Liver (tissue), 3 donors: ENCODE data around the gene CHTOP.

Source experiments
- GABPA ChIP-seq, 2 donors: IDR thresholded peaks in 1 of 2; conservative IDR thresholded peaks in 1 of 2; 2 replicates each; pipeline ENCODE4 v1.6.1; 2016; ENCODE audit warnings: antibody characterized with exemption in 2 of 2, mild to moderate bottlenecking in 1 of 2, moderate library complexity in 1 of 2
- JUND ChIP-seq, 2 donors: IDR thresholded peaks; 2 replicates each; pipeline ENCODE4 v1.6.1; 2016; ENCODE audit warnings: antibody characterized with exemption in 2 of 2
- RAD21 ChIP-seq, 2 donors: IDR thresholded peaks; 2 replicates each; pipeline ENCODE4 v1.6.1; 2016; ENCODE audit warnings: antibody characterized with exemption in 2 of 2, mild to moderate bottlenecking in 2 of 2
- RXRA ChIP-seq, 2 donors: IDR thresholded peaks; 2 replicates each; pipeline ENCODE4 v1.6.1; 2017 to 2018; ENCODE audit warnings: antibody characterized with exemption in 2 of 2, mild to moderate bottlenecking in 1 of 2
- SP1 ChIP-seq: IDR thresholded peaks from 2 replicates; pipeline ENCODE4 v1.6.1; 2018; ENCODE audit warnings: antibody characterized with exemption, mild to moderate bottlenecking
- TAF1 ChIP-seq: conservative IDR thresholded peaks from 2 replicates; pipeline ENCODE4 v1.6.1; 2016; ENCODE audit warnings: antibody characterized with exemption, mild to moderate bottlenecking
- YY1 ChIP-seq: IDR thresholded peaks from 2 replicates; pipeline ENCODE4 v1.6.1; 2016; ENCODE audit warnings: antibody characterized with exemption, mild to moderate bottlenecking
- TF ChIP-seq, protein P1 (sequence below): fragments of 150-350 bp; IDR thresholded peaks from 2 replicates; pipeline ENCODE4 v1.5.1; 2017; ENCODE audit warnings: improper control_type of control experiment, low read depth, low read length; ENCODE audit not compliant: missing input control
- TF ChIP-seq, protein P2 (sequence below): IDR thresholded peaks from 2 replicates; pipeline ENCODE4 v1.6.1; 2016; ENCODE audit warnings: antibody characterized with exemption
- TF ChIP-seq, protein P3 (sequence below): IDR thresholded peaks from 2 replicates; pipeline ENCODE4 v1.6.1; 2016; ENCODE audit warnings: antibody characterized with exemption
- TF ChIP-seq, protein P4 (sequence below): IDR thresholded peaks from 2 replicates; pipeline ENCODE4 v1.6.1; 2016; ENCODE audit warnings: antibody characterized with exemption, mild to moderate bottlenecking
- donor health status: healthy.
- donor health status: healthy.

DNA sequence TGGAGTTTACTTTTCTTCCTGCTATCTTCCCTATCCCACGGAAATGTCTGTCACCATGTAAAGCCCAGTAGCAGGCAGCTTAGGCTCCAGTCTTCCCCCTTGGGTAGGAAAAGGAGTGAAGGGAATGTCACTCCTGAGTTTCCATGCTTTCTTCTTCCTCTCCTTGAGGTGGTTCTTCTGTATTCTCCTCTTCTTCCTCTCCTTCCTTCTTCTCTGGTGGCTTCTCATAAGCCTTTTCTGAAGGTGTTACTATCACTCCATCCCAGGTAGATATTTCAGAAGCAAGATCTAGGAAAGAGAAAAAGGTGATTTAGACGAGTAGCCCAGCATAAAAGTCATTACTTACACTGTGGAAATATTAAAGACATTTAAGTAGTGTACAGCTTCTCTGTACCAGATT, 28.4 kb downstream of the CHTOP start:
- TF ChIP-seq, protein P1, sequence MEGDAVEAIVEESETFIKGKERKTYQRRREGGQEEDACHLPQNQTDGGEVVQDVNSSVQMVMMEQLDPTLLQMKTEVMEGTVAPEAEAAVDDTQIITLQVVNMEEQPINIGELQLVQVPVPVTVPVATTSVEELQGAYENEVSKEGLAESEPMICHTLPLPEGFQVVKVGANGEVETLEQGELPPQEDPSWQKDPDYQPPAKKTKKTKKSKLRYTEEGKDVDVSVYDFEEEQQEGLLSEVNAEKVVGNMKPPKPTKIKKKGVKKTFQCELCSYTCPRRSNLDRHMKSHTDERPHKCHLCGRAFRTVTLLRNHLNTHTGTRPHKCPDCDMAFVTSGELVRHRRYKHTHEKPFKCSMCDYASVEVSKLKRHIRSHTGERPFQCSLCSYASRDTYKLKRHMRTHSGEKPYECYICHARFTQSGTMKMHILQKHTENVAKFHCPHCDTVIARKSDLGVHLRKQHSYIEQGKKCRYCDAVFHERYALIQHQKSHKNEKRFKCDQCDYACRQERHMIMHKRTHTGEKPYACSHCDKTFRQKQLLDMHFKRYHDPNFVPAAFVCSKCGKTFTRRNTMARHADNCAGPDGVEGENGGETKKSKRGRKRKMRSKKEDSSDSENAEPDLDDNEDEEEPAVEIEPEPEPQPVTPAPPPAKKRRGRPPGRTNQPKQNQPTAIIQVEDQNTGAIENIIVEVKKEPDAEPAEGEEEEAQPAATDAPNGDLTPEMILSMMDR, result no peak
- TF ChIP-seq, protein P2, sequence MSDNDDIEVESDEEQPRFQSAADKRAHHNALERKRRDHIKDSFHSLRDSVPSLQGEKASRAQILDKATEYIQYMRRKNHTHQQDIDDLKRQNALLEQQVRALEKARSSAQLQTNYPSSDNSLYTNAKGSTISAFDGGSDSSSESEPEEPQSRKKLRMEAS, result no peak
- TF ChIP-seq JUND (IDR thresholded peaks at IDR 0.05), result no peak
- no peak for TF ChIP-seq TAF1
- no peak for TF ChIP-seq RAD21 (IDR thresholded peaks at IDR 0.05)
- no peak for TF ChIP-seq GABPA (IDR thresholded peaks at IDR 0.05 in 1 of 2, conservative IDR thresholded peaks at IDR 0.05 in 1 of 2)
- no peak for TF ChIP-seq RXRA (IDR thresholded peaks at IDR 0.05)
- TF ChIP-seq, protein P3, sequence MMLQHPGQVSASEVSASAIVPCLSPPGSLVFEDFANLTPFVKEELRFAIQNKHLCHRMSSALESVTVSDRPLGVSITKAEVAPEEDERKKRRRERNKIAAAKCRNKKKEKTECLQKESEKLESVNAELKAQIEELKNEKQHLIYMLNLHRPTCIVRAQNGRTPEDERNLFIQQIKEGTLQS, result no peak
- TF ChIP-seq, protein P4, sequence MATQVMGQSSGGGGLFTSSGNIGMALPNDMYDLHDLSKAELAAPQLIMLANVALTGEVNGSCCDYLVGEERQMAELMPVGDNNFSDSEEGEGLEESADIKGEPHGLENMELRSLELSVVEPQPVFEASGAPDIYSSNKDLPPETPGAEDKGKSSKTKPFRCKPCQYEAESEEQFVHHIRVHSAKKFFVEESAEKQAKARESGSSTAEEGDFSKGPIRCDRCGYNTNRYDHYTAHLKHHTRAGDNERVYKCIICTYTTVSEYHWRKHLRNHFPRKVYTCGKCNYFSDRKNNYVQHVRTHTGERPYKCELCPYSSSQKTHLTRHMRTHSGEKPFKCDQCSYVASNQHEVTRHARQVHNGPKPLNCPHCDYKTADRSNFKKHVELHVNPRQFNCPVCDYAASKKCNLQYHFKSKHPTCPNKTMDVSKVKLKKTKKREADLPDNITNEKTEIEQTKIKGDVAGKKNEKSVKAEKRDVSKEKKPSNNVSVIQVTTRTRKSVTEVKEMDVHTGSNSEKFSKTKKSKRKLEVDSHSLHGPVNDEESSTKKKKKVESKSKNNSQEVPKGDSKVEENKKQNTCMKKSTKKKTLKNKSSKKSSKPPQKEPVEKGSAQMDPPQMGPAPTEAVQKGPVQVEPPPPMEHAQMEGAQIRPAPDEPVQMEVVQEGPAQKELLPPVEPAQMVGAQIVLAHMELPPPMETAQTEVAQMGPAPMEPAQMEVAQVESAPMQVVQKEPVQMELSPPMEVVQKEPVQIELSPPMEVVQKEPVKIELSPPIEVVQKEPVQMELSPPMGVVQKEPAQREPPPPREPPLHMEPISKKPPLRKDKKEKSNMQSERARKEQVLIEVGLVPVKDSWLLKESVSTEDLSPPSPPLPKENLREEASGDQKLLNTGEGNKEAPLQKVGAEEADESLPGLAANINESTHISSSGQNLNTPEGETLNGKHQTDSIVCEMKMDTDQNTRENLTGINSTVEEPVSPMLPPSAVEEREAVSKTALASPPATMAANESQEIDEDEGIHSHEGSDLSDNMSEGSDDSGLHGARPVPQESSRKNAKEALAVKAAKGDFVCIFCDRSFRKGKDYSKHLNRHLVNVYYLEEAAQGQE, result no peak
- no peak for TF ChIP-seq YY1
- no peak for TF ChIP-seq SP1
